Neural progenitor cell (in vitro differentiated cells): ENCODE results near the gene ZNF41. TPM values are rescaled to one million over a fixed set of nuclear protein-coding genes. Genes with fewer than 3 reads are reported as not detected.

ENCODE experiments used
- DNase-seq: peaks from one replicate; pipeline ENCODE4 v3.0.0-alpha.2; 2016; ENCODE audit warnings: low spot score
- H2AFZ ChIP-seq: fragments of 200-600 bp; sonication (generic); replicated peaks from 2 replicates; pipeline ENCODE4 v1.6.1; 2016; ENCODE audit warnings: antibody characterized with exemption
- H3F3A ChIP-seq: fragments of 200-600 bp; sonication (generic); 2 replicates; pipeline ENCODE4 v1.6.1; 2016; ENCODE audit warnings: antibody characterized with exemption, low read depth
- H3K27ac ChIP-seq: fragments of 200-600 bp; sonication (generic); 2 replicates; pipeline ENCODE4 v1.5.1; 2016; ENCODE audit warnings: mild to moderate bottlenecking
- H3K27me3 ChIP-seq: fragments of 200-600 bp; sonication (generic); 2 replicates; pipeline ENCODE4 v1.6.1; 2016; ENCODE audit warnings: mild to moderate bottlenecking, moderate library complexity
- H3K36me3 ChIP-seq: fragments of 200-600 bp; sonication (generic); 2 replicates; pipeline ENCODE4 v1.5.1; 2016
- H3K4me1 ChIP-seq: fragments of 200-600 bp; sonication (generic); 2 replicates; pipeline ENCODE4 v1.6.1; 2016; ENCODE audit warnings: mixed run types
- H3K4me2 ChIP-seq: fragments of 200-600 bp; sonication (generic); 2 replicates; pipeline ENCODE4 v1.6.1; 2016
- H3K4me3 ChIP-seq: fragments of 200-600 bp; sonication (generic); 2 replicates; pipeline ENCODE4 v1.5.1; 2016
- H3K79me2 ChIP-seq: fragments of 200-600 bp; sonication (generic); 2 replicates; pipeline ENCODE4 v1.6.1; 2016; ENCODE audit warnings: low read depth
- H3K9ac ChIP-seq: fragments of 200-600 bp; sonication (generic); 2 replicates; pipeline ENCODE4 v1.6.1; 2016
- H3K9me3 ChIP-seq: fragments of 200-600 bp; sonication (generic); 2 replicates; pipeline ENCODE4 v1.5.1; 2016; ENCODE audit warnings: low read depth
- H4K20me1 ChIP-seq: fragments of 200-600 bp; sonication (generic); 2 replicates; pipeline ENCODE4 v1.6.1; 2016; ENCODE audit warnings: low read depth
- H3K27ac Mint-ChIP-seq: 3 replicates; pipeline ENCODE4 v1.8.0; 2021; ENCODE audit warnings: mixed read lengths
- H3K27me3 Mint-ChIP-seq: 2 replicates; pipeline ENCODE4 v1.8.0; 2022; ENCODE audit warnings: low read depth, mild to moderate bottlenecking, inconsistent platforms, moderate library complexity, mixed read lengths; ENCODE audit not compliant: insufficient read depth
- H3K36me3 Mint-ChIP-seq: 3 replicates; pipeline ENCODE4 v1.8.0; 2021; ENCODE audit warnings: mixed read lengths
- H3K4me1 Mint-ChIP-seq: 3 replicates; pipeline ENCODE4 v1.8.0; 2021; ENCODE audit warnings: mixed read lengths
- H3K4me3 Mint-ChIP-seq: 3 replicates; pipeline ENCODE4 v1.8.0; 2021; ENCODE audit warnings: mild to moderate bottlenecking, moderate library complexity, mixed read lengths
- H3K9me3 Mint-ChIP-seq: 3 replicates; pipeline ENCODE4 v1.8.0; 2020; ENCODE audit warnings: mixed read lengths
- CTCF ChIP-seq: fragments of 200-600 bp; sonication (generic); IDR thresholded peaks from 2 replicates; pipeline ENCODE4 v1.5.1; 2017; ENCODE audit warnings: antibody characterized with exemption, mild to moderate bottlenecking
- EZH2 ChIP-seq: fragments of 200-600 bp; sonication (generic); IDR thresholded peaks from 2 replicates; pipeline ENCODE4 v1.6.1; 2017; ENCODE audit warnings: antibody characterized with exemption, mild to moderate bottlenecking, moderate library complexity
- EZH2phosphoT487 ChIP-seq: fragments of 200-600 bp; sonication (generic); IDR thresholded peaks from 2 replicates; pipeline ENCODE4 v1.6.1; 2017; ENCODE audit warnings: antibody characterized with exemption
- total RNA-seq: library from RNA; depleted of rRNA; stranded (reverse); fragments of >200 nt; gene quantifications from 2 replicates; pipeline ENCODE4 v1.2.3, GENCODE V29; 2015; ENCODE audit warnings: low replicate concordance

The ZNF41 gene
- total RNA-seq, 1 donor from 2014 or later = 5.1 TPM

DNA sequence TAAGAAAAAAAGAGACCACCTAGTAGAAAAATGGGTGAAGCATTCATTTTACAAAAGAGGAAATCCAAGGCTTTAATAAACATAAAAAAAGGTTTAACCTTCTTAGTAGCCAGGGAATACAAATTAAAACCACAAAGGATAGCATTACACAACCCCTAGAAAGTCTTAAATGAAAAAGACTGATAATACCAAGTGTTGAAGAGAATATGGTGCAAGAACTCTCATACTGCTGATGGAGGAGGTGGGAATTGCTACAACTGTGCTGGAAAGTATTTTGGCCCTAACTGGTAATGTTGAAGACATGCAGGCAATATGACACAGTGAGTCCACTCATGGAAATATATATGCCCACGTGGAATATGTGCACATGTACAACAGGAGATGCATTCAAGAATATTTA, 22.5 kb downstream of the ZNF41 start:
- peaks cover 3% of the 10 kb centered on the region for H3K36me3 Mint-ChIP-seq
- Histone ChIP-seq H3K4me3 (no peak overlapping the region), H3K79me2 (no peaks in the 10 kb centered on the region), H3K9ac (no peak overlapping the region), H3K4me1 (no peaks in the 10 kb centered on the region), H2AFZ (no peak overlapping the region), H3K27ac (no peak overlapping the region), H4K20me1 (no peaks in the 10 kb centered on the region), H3K27me3 (no peaks in the 10 kb centered on the region), H3K36me3 (no peaks in the 10 kb centered on the region), H3F3A (no peaks in the 10 kb centered on the region), H3K9me3 (no peaks in the 10 kb centered on the region), H3K4me2 (no peak overlapping the region)
- H3K9me3 Mint-ChIP-seq = peaks cover 5% of the 10 kb centered on the region
- no peak for TF ChIP-seq EZH2
- no peak for TF ChIP-seq CTCF
- no peak for TF ChIP-seq EZH2phosphoT487
- H3K27me3 Mint-ChIP-seq = no peaks in the 10 kb centered on the region
- DNase-seq = no peak
- no peak overlapping the region for H3K27ac Mint-ChIP-seq
- H3K4me3 Mint-ChIP-seq = no peak overlapping the region
- no peaks in the 10 kb centered on the region for H3K4me1 Mint-ChIP-seq

DNA sequence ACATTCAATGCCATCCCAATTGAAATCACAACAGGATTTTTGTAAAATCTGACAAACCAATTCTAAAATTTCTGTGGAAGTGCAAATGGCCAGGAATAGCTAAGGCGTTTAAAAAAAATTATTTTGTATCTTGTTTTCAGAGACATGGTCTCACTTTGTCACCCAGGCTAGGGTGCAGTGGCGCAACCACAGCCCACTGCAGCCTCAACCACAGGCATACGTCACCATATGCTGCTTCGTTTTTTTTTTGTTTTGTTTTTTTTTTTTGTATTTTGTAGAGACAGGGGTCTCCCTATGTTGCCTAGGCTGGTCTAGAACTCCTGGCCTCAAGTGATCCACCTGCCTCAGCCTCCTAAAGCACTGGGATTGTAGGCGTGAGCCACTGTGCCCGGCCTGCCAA, 24.5 kb downstream of the ZNF41 start:
- no peak overlapping the region for H3K27ac ChIP-seq
- no peaks in the 10 kb centered on the region for H3K4me1 ChIP-seq
- no peaks in the 10 kb centered on the region for H3K79me2 ChIP-seq
- no peaks in the 10 kb centered on the region for H3K9me3 ChIP-seq
- H2AFZ ChIP-seq = no peak overlapping the region
- no peaks in the 10 kb centered on the region for H3K36me3 ChIP-seq
- no peaks in the 10 kb centered on the region for H4K20me1 ChIP-seq
- no peak overlapping the region for H3K4me3 Mint-ChIP-seq
- H3K4me2 ChIP-seq = no peak overlapping the region
- no peak for DNase-seq
- H3K9me3 Mint-ChIP-seq = peaks cover 14% of the 10 kb centered on the region
- H3K27ac Mint-ChIP-seq = no peak overlapping the region
- no peak overlapping the region for H3K9ac ChIP-seq
- H3K27me3 Mint-ChIP-seq = peaks cover 3% of the 10 kb centered on the region
- TF ChIP-seq EZH2phosphoT487 (no peak), CTCF (no peak), EZH2 (no peak)
- no peaks in the 10 kb centered on the region for H3F3A ChIP-seq
- H3K27me3 ChIP-seq = no peaks in the 10 kb centered on the region
- H3K36me3 Mint-ChIP-seq = peaks cover 11% of the 10 kb centered on the region
- no peaks in the 10 kb centered on the region for H3K4me1 Mint-ChIP-seq
- H3K4me3 ChIP-seq = no peak overlapping the region

DNA sequence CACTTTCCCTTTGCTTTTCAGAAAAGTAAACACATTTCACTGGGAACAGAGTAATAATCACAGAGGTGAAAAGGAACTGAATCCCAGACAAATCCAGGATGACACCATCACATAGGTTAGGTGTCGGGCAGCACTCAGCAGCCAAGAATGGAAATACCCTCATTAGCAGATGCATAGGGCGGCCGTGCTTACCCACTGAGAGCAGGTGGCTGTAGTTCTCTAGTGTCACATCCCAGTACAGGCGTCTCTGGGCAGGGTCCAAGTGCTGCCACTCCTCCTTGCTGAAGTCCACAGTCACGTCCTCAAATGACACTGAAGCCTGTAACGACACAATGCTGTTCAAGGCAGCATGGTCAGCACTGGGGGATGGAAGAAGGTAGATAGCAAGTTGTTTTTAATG, 26.9 kb downstream of the ZNF41 start:
- TF ChIP-seq EZH2 = no peak
- no peak for TF ChIP-seq EZH2phosphoT487
- TF ChIP-seq CTCF = no peak

GRCh38 chrX:47452112-47452511, 30.9 kb downstream of the ZNF41 start:
- Histone ChIP-seq H3F3A (no peaks in the 10 kb centered on the region), H3K36me3 (peaks cover 16% of the 10 kb centered on the region), H3K4me3 (no peak overlapping the region), H3K27me3 (no peaks in the 10 kb centered on the region), H2AFZ (no peak overlapping the region), H4K20me1 (no peaks in the 10 kb centered on the region), H3K4me2 (no peak overlapping the region), H3K9ac (no peak overlapping the region), H3K79me2 (no peaks in the 10 kb centered on the region), H3K27ac (no peak overlapping the region), H3K9me3 (peaks cover 30% of the 10 kb centered on the region), H3K4me1 (no peaks in the 10 kb centered on the region)
- TF ChIP-seq EZH2 (no peak), EZH2phosphoT487 (no peak), CTCF (no peak)
- H3K4me1 Mint-ChIP-seq = no peaks in the 10 kb centered on the region
- H3K27me3 Mint-ChIP-seq = peaks cover 5% of the 10 kb centered on the region
- DNase-seq = no peak
- H3K4me3 Mint-ChIP-seq = no peak overlapping the region
- peaks cover 61% of the 10 kb centered on the region for H3K36me3 Mint-ChIP-seq
- H3K27ac Mint-ChIP-seq = no peak overlapping the region
- H3K9me3 Mint-ChIP-seq = peaks cover 59% of the 10 kb centered on the region

More for the DNA sequence above, 26.9 kb downstream of the ZNF41 start:
- Histone ChIP-seq H3K9ac (no peak overlapping the region), H3K9me3 (no peaks in the 10 kb centered on the region), H3K27ac (no peak overlapping the region), H4K20me1 (no peaks in the 10 kb centered on the region), H3K27me3 (no peaks in the 10 kb centered on the region), H3K4me2 (no peak overlapping the region), H3K4me3 (no peak overlapping the region), H3K36me3 (peaks cover 6% of the 10 kb centered on the region), H3F3A (no peaks in the 10 kb centered on the region), H3K79me2 (no peaks in the 10 kb centered on the region), H3K4me1 (no peaks in the 10 kb centered on the region), H2AFZ (no peak overlapping the region)
- H3K36me3 Mint-ChIP-seq = peaks cover 29% of the 10 kb centered on the region
- H3K9me3 Mint-ChIP-seq = peaks cover 25% of the 10 kb centered on the region
- DNase-seq = no peak
- no peak overlapping the region for H3K27ac Mint-ChIP-seq
- peaks cover 5% of the 10 kb centered on the region for H3K27me3 Mint-ChIP-seq
- no peak overlapping the region for H3K4me3 Mint-ChIP-seq
- H3K4me1 Mint-ChIP-seq = no peaks in the 10 kb centered on the region
